Measurements from ENCODE around the gene SMAD9.

SMAD9 gene

GRCh38 chr13:36866232-36866631 lies 53.8 kb downstream of the SMAD9 start:
- ATAC-seq (replicated peaks) (no peak), DNase-seq (no peak)
- no peaks in the 10 kb centered on the region for H3K36me3 Mint-ChIP-seq
- H3K4me1 Mint-ChIP-seq: no peaks in the 10 kb centered on the region
- no peak overlapping the region for H3K4me3 Mint-ChIP-seq
- H3K27ac Mint-ChIP-seq: no peak overlapping the region
- H3K27me3 Mint-ChIP-seq: peaks cover 23 to 28% of the 10 kb centered on the region in 2 donors
- H3K9me3 Mint-ChIP-seq: no peaks in the 10 kb centered on the region

- Mint-ChIP-seq H3K27ac (no peak overlapping the region), H3K27me3 (peaks cover 20 to 28% of the 10 kb centered on the region in 2 donors), H3K4me1 (no peaks in the 10 kb centered on the region), H3K9me3 (no peaks in the 10 kb centered on the region), H3K4me3 (no peak overlapping the region), H3K36me3 (no peaks in the 10 kb centered on the region)
- DNase-seq (no peak), ATAC-seq (replicated peaks) (no peak)
These were observed 54.8 kb downstream of the SMAD9 start for GRCh38 chr13:36865265-36865664.

- no peak for DNase-seq
- Mint-ChIP-seq H3K36me3 (no peaks in the 10 kb centered on the region), H3K27me3 (peaks cover 25 to 35% of the 10 kb centered on the region in 2 donors), H3K4me3 (no peak overlapping the region), H3K9me3 (no peaks in the 10 kb centered on the region), H3K4me1 (no peaks in the 10 kb centered on the region), H3K27ac (no peak overlapping the region)
- ATAC-seq (replicated peaks): no peak
These were observed 57.3 kb downstream of the SMAD9 start for GRCh38 chr13:36862722-36863121.

- Mint-ChIP-seq H3K27me3 (peaks cover 29 to 35% of the 10 kb centered on the region in 2 donors), H3K27ac (no peak overlapping the region), H3K4me1 (peaks cover 3 to 4% of the 10 kb centered on the region in 2 donors), H3K4me3 (no peak overlapping the region), H3K9me3 (no peaks in the 10 kb centered on the region), H3K36me3 (no peaks in the 10 kb centered on the region)
- ATAC-seq (replicated peaks): no peak
- no peak for DNase-seq
These were observed 57.9 kb downstream of the SMAD9 start for GRCh38 chr13:36862002-36862685.

GRCh38 chr13:36859259-36859658 lies 60.8 kb downstream of the SMAD9 start:
- Mint-ChIP-seq H3K27me3 (peaks cover 24% of the 10 kb centered on the region in 2 donors), H3K36me3 (no peaks in the 10 kb centered on the region), H3K4me1 (peaks cover 3 to 5% of the 10 kb centered on the region in 2 donors), H3K4me3 (no peak overlapping the region), H3K9me3 (no peaks in the 10 kb centered on the region), H3K27ac (no peak overlapping the region)
- ATAC-seq (replicated peaks) (no peak), DNase-seq (no peak)

- Mint-ChIP-seq H3K27ac (no peak overlapping the region), H3K27me3 (peaks cover 18 to 24% of the 10 kb centered on the region in 2 donors), H3K36me3 (no peaks in the 10 kb centered on the region), H3K9me3 (no peaks in the 10 kb centered on the region), H3K4me3 (no peak overlapping the region), H3K4me1 (peaks cover 3 to 5% of the 10 kb centered on the region in 2 donors)
- no peak for DNase-seq
- peak; percentile 73 to 75 for ATAC-seq (replicated peaks)
These were observed 61.7 kb downstream of the SMAD9 start for GRCh38 chr13:36858290-36858689.

- Mint-ChIP-seq H3K4me3 (no peak overlapping the region), H3K27ac (no peak overlapping the region), H3K36me3 (no peaks in the 10 kb centered on the region), H3K4me1 (peaks cover 3 to 5% of the 10 kb centered on the region in 2 donors), H3K27me3 (peaks cover 14 to 16% of the 10 kb centered on the region in 2 donors), H3K9me3 (no peaks in the 10 kb centered on the region)
- DNase-seq: no peak
- ATAC-seq (replicated peaks): peak in 1 of 2 donors; percentile 18
These were observed 62.8 kb downstream of the SMAD9 start for GRCh38 chr13:36857253-36857652.

GRCh38 chr13:36850790-36851438 lies 69.1 kb downstream of the SMAD9 start:
- Mint-ChIP-seq H3K36me3 (no peaks in the 10 kb centered on the region), H3K9me3 (no peaks in the 10 kb centered on the region), H3K27ac (no peak overlapping the region), H3K4me1 (no peaks in the 10 kb centered on the region), H3K27me3 (peaks cover 9% of the 10 kb centered on the region in 2 donors), H3K4me3 (no peak overlapping the region)
- DNase-seq (no peak), ATAC-seq (replicated peaks) (no peak)

GRCh38 chr13:36848199-36848982 lies 71.6 kb downstream of the SMAD9 start:
- no peak overlapping the region for H3K27ac Mint-ChIP-seq
- H3K4me1 Mint-ChIP-seq: no peaks in the 10 kb centered on the region
- H3K36me3 Mint-ChIP-seq: peaks cover 0 to 4% of the 10 kb centered on the region in 2 donors
- H3K27me3 Mint-ChIP-seq: peaks cover 9% of the 10 kb centered on the region in 2 donors
- ATAC-seq (replicated peaks): peak; percentile 45 to 46
- no peak overlapping the region for H3K4me3 Mint-ChIP-seq
- no peak for DNase-seq
- no peaks in the 10 kb centered on the region for H3K9me3 Mint-ChIP-seq

- no peaks in the 10 kb centered on the region for H3K4me1 Mint-ChIP-seq
- no peak overlapping the region for H3K27ac Mint-ChIP-seq
- no peak for ATAC-seq (replicated peaks)
- no peak overlapping the region for H3K4me3 Mint-ChIP-seq
- DNase-seq: no peak
- no peaks in the 10 kb centered on the region for H3K9me3 Mint-ChIP-seq
- H3K36me3 Mint-ChIP-seq: peaks cover 0 to 4% of the 10 kb centered on the region in 2 donors
- H3K27me3 Mint-ChIP-seq: peaks cover 9% of the 10 kb centered on the region in 2 donors
These were observed 72.4 kb downstream of the SMAD9 start for GRCh38 chr13:36847606-36848005.

- no peak for ATAC-seq (replicated peaks)
- H3K27ac Mint-ChIP-seq: peak overlapping the region; percentile 62
- peaks cover 3 to 14% of the 10 kb centered on the region in 2 donors for H3K36me3 Mint-ChIP-seq
- H3K9me3 Mint-ChIP-seq: no peaks in the 10 kb centered on the region
- H3K4me1 Mint-ChIP-seq: no peaks in the 10 kb centered on the region
- no peak for DNase-seq
- H3K27me3 Mint-ChIP-seq: no peaks in the 10 kb centered on the region
- no peak overlapping the region for H3K4me3 Mint-ChIP-seq
These were observed 78.6 kb downstream of the SMAD9 start for GRCh38 chr13:36841391-36841790.

- H3K27ac Mint-ChIP-seq: no peak overlapping the region
- H3K4me1 Mint-ChIP-seq: no peaks in the 10 kb centered on the region
- DNase-seq (no peak), ATAC-seq (replicated peaks) (no peak)
- H3K9me3 Mint-ChIP-seq: no peaks in the 10 kb centered on the region
- H3K36me3 Mint-ChIP-seq: peaks cover 3 to 17% of the 10 kb centered on the region in 2 donors
- H3K27me3 Mint-ChIP-seq: no peaks in the 10 kb centered on the region
- H3K4me3 Mint-ChIP-seq: no peak overlapping the region
These were observed 79.3 kb downstream of the SMAD9 start for GRCh38 chr13:36840718-36841250.

- Mint-ChIP-seq H3K27me3 (no peaks in the 10 kb centered on the region), H3K27ac (peak overlapping the region; percentile 17), H3K36me3 (peaks cover 3 to 20% of the 10 kb centered on the region in 2 donors), H3K4me1 (no peaks in the 10 kb centered on the region), H3K4me3 (no peak overlapping the region), H3K9me3 (no peaks in the 10 kb centered on the region)
- ATAC-seq (replicated peaks) (no peak), DNase-seq (no peak)
These were observed 80.1 kb downstream of the SMAD9 start for GRCh38 chr13:36839981-36840380.

GRCh38 chr13:36839281-36839680 lies 80.8 kb downstream of the SMAD9 start:
- Mint-ChIP-seq H3K27me3 (no peaks in the 10 kb centered on the region), H3K4me1 (no peaks in the 10 kb centered on the region), H3K4me3 (no peak overlapping the region), H3K9me3 (no peaks in the 10 kb centered on the region), H3K27ac (no peak overlapping the region), H3K36me3 (peaks cover 3 to 23% of the 10 kb centered on the region in 2 donors)
- ATAC-seq (replicated peaks) (no peak), DNase-seq (no peak)

Data from stimulated activated naive B cell treated with anti-CD40 and anti-IgM and Interleukin-4, amounts not matched to agents 10 μg/mL and 1 μg/mL and 100 μg/mL, for 72 hours (primary cell).